NCI-H146 treated with DMSO at 0.1 percent for 48 hours (cell line): ENCODE data around the gene TAAR8.
"Not testable (repeated sequence)": the region's sequence is repeated elsewhere in the genome, so short reads cannot be mapped to it uniquely, and the experiment has no call there.

Experiments
- DNase-seq: peaks from one replicate; lab custom pipeline; 2025; ENCODE audit not compliant: unreplicated experiment; lab: John Stamatoyannopoulos, UW

Gene TAAR8, protein sequence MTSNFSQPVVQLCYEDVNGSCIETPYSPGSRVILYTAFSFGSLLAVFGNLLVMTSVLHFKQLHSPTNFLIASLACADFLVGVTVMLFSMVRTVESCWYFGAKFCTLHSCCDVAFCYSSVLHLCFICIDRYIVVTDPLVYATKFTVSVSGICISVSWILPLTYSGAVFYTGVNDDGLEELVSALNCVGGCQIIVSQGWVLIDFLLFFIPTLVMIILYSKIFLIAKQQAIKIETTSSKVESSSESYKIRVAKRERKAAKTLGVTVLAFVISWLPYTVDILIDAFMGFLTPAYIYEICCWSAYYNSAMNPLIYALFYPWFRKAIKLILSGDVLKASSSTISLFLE

DNA sequence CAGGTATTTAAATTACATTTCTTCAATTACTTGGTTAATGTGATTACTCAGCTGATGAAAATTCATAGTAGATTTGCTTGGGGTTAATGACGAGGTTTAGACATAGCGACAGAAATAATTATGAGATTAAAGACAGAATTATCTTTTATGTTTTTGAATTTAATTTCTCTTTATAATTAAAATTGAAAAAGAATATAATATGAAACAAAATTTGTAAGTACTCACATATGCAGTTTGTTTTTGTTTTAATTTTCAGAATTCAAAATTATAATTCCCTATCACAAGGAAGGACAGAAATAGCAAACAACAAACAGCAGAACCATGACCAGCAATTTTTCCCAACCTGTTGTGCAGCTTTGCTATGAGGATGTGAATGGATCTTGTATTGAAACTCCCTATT lies at the start of gene TAAR8:
Gene TAAR8 (plus strand): TSS at position 301 of the 400 bp plus-strand sequence. CDS start 21 bp downstream, at position 322.
- DNase-seq: no peak

DNA sequence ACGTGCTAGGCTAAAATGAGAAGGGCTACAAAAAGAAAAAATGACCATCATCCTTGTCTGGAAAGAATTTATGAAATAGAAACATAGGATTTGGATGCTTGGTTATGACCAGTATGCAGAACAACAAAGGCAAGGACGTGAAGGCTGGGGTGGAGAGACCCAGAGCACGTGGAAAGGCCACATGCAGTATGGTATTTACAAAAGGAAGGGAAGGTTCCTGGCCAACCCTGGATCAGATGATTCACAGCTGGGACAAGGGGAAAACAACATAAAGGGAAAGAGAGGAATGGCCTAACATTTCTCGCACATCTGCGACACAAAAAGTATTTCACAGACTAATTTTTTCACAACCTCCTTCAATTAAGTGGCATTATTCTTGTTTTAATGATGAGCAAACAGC lies 47.7 kb upstream of the TAAR8 start:
- no peak for DNase-seq

DNA sequence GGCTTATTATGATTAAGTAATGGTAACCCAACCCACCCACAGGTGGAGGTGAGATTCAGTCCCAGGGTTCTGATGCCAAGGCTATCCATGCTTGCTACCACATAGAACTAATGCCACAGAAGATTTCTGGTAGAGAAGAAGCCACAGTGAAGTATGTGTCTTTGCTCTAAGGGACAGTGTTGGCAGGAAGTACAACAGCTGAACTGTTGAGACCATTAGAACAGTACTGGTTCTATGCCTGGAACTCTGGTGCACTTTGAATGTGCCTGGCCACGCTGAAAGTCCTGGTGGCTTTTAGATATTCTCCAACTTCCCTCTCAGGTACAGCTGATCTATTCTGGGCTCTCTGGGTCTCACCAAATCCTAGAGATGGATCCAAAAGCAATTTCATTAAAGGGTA lies 47.3 kb upstream of the TAAR8 start:
- no peak for DNase-seq

DNA sequence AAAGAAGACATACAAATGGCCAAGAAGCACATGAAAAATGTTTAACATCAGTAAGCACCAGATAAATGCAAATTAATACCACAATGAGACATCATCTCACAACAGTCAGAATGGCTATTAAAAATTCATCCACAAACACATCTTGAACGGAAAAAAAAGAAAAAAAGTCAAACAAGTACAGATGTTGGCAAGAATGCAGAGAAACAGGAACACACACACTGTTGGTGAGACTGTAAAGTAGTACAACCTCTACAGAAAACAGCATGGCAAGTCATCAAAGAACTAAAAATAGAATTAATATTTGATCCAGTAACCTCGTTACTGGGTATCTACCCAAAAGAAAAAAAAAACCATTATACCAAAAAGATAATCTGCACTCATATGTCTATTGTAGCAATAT lies 46.0 kb upstream of the TAAR8 start:
- no peak for DNase-seq

DNA sequence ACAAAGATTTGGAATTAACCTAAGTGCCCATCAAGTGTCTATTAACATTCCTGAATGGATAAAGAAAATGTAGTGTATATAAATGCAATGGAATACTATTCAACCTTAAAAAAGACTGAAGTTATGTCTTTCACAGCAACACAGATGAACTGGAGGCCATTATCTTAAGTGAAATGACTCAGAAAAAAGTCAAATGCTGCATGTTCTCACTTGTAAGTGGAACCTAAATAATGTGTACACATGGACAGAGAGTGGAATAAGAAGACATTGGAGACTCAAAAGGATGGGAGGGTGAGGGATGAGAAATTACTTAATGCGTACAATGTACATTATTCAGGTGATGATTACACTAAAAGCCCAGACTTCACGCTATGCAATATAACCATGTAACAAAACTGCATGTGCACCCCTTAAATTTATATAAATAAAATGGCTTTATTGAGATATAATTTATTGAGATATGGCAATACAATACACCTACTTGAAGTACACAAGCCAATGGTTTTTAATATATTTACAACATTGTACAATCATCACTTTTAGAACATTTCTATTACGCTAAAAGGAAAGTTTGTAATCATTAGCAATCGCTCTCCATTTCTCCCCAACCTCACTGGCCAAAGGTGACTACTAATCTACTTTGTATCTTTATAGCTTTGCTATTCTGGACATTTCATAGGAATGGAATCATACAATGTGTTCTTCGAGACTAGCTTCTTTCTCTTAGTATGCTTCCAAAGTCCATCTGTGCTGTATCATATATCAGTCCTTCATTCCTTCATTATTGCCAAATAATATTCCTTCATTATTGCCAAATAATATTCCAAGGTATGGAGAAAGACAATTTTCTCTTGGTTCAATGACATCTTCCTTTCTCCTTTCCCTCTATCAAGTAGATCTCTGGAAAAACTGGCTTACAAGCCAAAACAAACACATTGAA lies 45.3 kb upstream of the TAAR8 start:
- DNase-seq: no peak

DNA sequence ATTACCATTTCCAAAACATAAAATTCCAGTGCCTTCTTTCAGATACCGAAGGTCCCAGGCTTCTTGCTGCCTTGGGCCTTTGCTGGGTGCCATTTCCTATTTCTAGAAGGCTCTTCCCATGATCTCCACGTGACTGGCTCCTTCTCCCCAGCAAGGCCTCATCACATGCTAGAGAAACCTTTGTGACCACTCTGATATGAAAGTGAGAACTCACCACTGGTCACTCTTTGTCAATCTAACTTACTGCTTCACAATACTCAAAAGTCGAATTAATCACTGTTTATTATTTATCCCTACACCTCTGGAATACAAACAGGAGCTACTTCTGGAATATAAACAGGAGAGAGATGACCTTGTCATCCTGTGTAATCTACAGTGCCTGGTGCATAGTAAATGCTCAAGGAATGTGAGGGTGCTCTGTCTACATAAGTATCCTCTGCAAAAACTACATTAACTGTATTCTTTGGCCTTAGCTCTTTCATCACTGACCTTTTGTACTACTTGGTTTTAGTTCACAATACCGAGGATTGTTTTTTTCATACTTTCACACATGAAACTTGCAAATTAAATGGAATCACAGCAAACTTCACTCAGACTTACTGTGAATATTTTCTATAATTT lies 41.2 kb upstream of the TAAR8 start:
- no peak for DNase-seq

DNA sequence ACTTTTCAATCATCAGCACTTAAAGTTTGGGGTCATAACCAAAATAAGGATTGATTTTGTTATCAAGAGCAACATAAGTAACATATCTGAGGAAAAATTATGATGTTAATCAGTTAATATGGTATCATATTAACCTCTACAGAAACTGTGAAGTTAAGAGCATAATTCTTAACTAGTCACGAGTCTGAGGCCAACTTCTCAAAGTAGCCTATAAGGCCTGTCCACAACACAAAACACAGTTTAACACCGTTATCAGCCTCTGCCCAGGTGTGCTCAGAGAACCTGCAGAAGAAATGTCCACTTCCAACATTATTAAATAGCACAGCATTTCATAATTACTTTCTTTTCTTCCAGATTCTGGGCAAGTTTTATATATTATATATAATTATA lies 40.6 kb upstream of the TAAR8 start:
- no peak for DNase-seq

DNA sequence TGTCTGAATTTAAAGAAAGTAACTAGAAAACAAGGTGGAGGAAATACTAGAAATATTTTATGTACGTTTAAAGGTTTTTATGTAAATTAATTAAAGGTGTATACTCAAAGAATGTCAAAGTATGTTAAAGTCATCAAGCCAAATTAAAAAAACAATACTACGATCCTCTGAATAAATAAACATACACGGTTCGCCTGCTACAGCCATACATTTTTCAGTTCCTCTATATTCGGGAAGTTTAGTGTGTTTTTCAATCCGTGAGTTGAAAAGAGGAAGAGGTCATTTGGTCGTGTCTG lies 40.2 kb upstream of the TAAR8 start:
- no peak for DNase-seq

DNA sequence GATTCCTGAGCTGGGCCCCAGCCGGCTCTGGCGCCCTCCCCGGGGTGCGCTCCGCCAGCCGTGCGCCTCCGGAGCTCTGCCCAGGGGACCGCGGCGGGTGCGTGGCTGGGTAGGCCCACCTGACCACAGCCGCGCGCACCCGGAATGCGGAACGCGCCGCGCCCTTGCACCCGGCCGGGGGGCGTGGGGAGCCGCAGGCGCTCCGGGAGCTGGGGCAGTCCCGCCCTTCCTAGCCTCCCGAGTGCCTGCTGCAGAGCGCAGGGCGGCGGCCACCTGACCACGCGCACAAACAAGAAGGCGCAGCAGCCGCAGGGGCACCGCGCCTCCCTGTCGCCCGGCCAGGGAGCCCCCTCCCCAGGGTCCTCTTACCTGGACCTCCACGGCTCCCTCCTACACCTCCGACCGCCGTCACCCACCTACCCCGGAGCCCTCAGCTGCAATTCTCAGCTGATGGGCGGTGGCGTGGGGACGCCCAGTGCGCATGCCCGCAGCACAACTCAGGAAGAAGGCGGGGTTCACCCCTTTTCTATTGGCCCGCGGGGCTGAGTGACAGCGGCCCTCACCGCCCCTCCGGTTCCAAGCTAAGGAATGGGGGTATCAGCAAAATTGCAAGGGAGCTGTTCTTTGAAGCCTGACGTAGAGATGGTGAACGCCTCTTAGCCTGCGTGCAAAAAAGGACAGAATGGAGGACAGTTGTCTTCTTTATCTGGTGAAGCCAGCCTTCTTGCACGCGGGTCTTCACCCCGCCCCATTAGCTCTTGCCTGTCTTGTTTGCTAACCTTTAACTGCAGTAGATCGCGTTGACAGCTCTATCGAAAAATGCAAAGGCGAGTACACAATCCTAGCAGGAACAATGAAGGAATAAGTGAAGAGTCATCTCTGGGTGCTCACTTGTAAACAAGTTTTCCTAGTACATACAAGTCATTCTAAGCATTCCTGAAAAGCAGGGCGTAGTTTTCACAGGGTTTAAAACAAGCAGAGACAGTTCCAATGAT lies 39.5 kb upstream of the TAAR8 start, which contains the start of gene STX7:
Gene STX7 (minus strand): TSS at position 479 of the 995 bp plus-strand sequence. CDS start 9,586 bp downstream, outside the sequence.
- DNase-seq: peak; percentile 94

DNA sequence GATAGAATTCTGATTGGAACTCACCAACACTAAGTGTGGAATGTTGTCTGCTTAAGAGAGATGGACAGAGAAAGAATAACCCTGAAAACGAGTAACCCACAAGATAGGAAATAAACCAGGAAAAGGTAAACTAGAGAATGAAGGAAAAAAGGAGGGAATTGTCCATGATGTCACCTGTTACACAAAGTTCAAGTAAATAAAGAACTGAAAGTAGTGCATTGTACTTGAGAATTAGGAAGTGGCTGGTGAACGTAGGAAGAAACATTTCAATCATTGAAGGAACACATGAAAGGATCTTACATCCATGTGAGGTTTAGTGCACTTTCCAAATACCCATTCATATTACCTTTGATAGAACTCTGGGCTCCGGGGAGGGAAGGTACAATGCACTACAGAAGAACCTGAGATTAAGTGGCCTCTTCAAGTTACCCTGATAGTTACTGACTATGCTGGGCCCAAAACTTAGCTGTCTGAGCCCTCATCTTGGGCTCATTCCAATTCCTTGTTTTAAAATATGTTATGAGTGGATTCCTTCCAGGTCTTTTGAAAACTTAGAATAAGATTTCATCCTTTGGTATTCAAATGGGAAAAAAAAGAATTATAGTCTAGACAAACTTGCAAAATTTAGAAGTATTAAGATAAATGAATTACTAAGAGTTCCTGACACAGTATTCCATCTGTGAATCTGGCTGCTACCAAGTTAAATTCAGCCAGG lies 38.5 kb upstream of the TAAR8 start:
- no peak for DNase-seq

DNA sequence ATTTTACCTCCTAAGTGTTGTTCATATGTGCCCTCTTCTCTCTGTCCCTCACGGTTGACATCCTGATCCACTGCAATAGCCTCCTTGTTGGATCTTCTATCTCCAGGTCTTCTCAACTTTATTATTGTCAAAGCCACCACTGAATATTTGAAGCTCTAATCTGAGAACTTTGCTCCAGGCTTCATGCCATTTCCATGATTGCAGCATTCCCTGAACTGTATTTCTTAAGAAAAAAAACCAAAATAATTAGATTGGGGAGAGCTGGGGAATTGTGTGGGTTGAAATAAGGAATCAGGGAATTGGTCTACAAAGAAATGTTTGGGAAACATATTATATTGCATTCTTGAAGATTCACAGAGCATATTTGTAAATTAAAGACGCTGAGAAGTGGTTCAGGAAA lies 37.1 kb upstream of the TAAR8 start:
- no peak for DNase-seq

DNA sequence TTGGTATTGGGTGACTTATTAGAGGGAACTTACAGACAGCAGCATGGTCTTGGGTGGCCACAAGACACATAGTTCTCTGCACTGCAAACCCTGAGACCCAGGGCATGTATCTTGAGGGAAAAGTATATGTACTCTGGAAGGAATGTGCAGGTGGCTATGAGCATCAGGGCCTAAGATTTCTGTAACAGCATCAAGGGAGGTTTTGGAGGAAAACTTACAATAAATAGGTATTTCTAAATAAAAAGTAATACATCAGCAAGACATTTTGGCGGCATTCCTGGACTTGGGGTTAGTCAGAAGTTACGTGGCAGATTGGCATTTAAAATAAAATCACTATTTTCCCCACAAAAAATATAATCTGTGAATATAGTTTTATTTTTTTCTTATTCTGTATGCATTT lies 31.5 kb upstream of the TAAR8 start:
- DNase-seq: no peak

DNA sequence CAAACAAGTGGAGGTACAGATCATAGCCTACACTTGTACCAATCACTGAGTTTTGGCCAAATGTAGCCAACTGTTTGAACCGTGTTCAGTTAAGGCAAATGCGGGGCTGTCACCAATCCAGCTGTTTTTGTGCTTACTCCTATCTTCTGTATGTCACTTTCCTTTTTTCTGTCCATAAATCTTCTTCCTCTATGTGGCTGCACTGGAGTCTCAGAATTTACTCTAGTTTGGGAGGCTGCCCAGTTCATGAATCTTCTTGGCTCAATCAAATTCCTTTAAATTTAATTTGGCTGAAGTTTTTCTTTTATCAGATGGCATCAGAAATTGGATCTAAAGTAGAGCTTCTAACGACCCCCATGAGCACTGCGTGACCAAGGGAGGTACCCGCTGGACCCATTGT lies 27.8 kb upstream of the TAAR8 start:
- no peak for DNase-seq

DNA sequence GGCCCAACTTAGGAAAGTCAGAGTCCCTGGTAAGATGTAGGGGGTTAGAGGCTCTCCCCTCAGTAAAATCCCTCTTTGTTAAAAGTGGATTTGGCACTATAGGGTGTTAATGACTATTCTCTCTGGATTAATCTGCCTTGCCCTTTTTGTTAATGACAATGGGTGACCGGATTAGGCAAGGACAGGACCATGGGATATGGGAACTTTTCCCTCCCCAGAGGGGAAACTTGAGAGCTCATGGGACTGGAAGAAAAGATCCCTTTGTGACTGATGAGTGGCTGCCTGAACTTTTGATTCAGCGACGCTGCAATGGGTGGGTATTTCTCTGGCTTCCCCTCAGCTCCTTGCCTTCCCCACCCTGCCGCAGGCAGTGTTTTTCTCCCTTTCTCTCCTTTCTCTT lies 26.6 kb upstream of the TAAR8 start:
- DNase-seq: no peak

DNA sequence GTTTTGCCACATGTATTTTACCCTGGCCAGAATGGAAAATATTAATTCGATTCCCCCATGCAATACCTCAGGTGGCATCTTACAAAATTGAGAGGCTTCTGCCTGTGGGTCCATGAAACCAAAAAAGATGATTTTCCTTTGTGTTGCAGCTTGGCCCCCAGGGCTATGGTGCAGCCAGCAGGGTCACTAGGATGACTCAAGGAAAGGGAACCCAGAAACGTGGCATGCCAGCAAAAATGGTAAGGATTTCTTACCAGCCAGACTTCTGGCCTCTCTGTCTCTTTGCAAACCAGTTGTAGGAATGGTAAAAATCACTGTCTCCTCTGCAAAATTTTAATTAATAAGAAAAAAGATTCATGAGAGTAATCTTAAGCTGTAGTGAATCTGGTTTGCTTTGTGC lies 26.0 kb upstream of the TAAR8 start:
- DNase-seq: no peak

DNA sequence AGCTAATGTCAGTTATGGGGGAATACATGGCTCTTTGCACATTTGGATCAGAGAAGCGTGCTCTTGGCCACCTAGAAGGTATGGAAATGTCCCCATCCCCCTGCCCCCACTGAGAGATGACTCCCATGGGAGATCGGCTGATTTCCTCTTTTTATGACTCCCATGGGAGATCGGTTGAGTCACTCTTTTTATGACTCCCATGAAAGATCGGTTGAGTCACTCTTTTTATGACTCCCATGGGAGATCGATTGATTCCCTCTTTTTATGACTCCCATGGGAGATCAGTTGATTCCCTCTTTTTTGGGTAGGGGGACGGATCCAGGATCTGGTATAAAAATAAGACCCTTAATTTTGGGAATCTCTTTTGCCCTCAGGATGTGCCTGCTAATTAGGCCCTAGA lies 24.7 kb upstream of the TAAR8 start:
- no peak for DNase-seq

DNA sequence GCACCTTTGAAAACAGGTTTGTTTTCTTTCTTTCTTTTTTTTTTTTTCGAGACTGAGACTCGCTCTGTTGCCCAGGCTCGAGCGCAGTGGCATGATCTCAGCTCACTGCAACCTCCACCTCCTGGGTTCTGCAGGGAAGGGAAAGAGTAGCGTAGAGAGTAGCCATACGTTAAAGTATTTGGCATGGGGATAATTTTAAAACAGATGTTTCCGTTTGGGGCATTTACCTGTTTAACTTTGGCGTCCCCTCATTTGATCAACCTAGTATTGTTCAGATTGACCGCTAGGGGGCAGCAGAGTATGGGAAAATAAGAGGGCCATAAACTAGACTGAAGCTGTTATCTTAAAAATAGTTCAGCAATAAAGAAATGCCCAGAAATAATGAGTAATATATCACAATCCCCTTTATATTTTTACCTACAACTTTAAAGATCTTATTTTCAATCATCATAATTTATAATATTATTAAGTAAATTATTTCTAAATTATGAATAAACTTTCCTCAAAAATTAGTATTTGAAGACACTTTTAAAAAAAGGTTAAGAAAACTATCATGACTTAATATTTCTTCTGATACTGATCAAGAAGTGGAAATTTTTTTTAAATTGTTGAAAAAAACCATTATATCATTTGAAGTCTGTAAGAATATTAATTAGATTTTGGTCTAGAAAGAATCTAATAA lies 22.0 kb upstream of the TAAR8 start:
- DNase-seq: peak; percentile 80

DNA sequence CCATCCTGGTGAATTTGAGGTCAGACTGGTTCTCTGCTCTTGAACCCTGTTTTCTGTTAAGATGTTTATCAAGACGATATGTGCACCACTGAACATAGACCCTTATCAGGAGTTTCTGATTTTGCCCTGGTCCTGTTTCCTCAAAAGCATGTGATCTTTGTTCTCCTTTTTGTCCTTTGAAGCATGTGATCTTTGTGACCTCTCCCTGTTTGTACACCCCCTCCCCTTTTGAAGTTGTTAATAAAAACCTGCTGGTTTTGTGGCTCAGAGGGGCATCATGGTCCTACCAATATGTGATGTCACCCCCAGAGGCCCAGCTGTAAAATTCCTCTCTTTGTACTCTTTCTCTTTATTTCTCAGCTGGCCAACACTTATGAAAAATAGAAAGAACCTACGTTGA lies 17.9 kb upstream of the TAAR8 start:
- DNase-seq: not testable (repeated sequence)

DNA sequence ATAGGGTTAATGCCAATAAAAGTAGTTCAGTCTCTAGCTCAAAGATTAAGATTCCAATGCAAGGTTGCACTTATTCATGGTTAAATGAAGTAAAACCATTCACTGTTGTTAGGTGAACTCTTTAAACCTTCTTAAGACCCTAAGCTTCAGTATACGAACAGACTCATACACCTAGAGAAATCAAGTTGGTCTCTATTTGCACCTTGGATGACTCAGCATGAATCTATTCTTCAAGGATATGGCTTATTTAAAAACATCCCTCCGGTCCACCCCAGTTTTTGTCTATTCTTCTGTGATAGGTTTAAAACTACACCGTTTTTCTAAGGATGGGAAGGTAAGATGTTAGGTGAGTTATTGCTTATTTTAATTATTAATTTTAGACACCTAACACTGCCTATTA lies 15.3 kb upstream of the TAAR8 start:
- DNase-seq: no peak
